Thyroid gland (tissue), 4 donors: ENCODE measurements around the gene C1QTNF12. TPM values are rescaled to one million over a fixed set of nuclear protein-coding genes. Genes with fewer than 3 reads are reported as not detected.
A peak's percentile ranks its signal among the peaks of the same experiment; 100 is the strongest.

ENCODE experiments used
- DNase-seq, 2 donors: peaks; one replicate each; pipeline ENCODE4 v3.0.0-alpha.2; 2019
- H3K27ac ChIP-seq, 3 donors: fragments of 200-600 bp; sonication (generic); 1 replicate in 2 of 3; 2 replicates in 1 of 3; pipeline ENCODE4 v1.5.1; 2016 to 2019; ENCODE audit warnings: mild to moderate bottlenecking in 1 of 3, moderate library complexity in 1 of 3
- H3K27me3 ChIP-seq: fragments of 200-600 bp; sonication (generic); one replicate; pipeline ENCODE4 v1.5.1; 2019
- H3K36me3 ChIP-seq, 2 donors: fragments of 200-600 bp; sonication (generic); one replicate each; pipeline ENCODE4 v1.5.1; 2016 to 2019
- H3K4me1 ChIP-seq, 2 donors: fragments of 200-600 bp; sonication (generic); one replicate each; pipeline ENCODE4 v1.5.1; 2017 to 2019
- H3K4me3 ChIP-seq, 3 donors: fragments of 200-600 bp; sonication (generic); replicated peaks in 1 of 3; 1 replicate in 2 of 3; 2 replicates in 1 of 3; pipeline ENCODE4 v1.5.1; 2016; ENCODE audit warnings: mild to moderate bottlenecking in 1 of 3
- H3K9me3 ChIP-seq: fragments of 200-600 bp; sonication (generic); one replicate; pipeline ENCODE4 v1.5.1; 2017
- POLR2A ChIP-seq, 2 donors: fragments of 450-650 bp; IDR thresholded peaks; one replicate each; pipeline ENCODE4 v1.6.1; 2017; ENCODE audit warnings: antibody characterized with exemption in 2 of 2, mild to moderate bottlenecking in 2 of 2, moderate library complexity in 1 of 2
- WGBS, 2 donors: methylation state at CpG; one replicate each; pipeline ENCODE4 v1.1.5; 2017; 5-methylcytosine and 5-hydroxymethylcytosine counted together
- intact Hi-C: fragments of 100-400 bp; cut with DNase I; formaldehyde crosslinking; loops from one replicate; pipeline ENCODE4 v1.15.1; 2023
- total RNA-seq, 4 donors: library from RNA; depleted of rRNA; stranded (reverse); fragments of >200 nt; gene quantifications; one replicate each; pipeline ENCODE4 v1.2.3, GENCODE V29; 2016
- TF ChIP-seq, protein P1 (sequence below), 6 experiments: fragments of 200-600 bp in 3 of 6; fragments of 450-650 bp in 3 of 6; sonication (generic) in 3 of 6; IDR thresholded peaks; one replicate each; pipeline ENCODE4 v1.5.1; 2016 to 2019; ENCODE audit warnings: antibody characterized with exemption in 6 of 6, mild to moderate bottlenecking in 2 of 6, inconsistent platforms in 1 of 6, moderate library complexity in 1 of 6

The C1QTNF12 gene
- total RNA-seq, 4 donors from 2014 or later: 0.83 TPM; not detected in 3

DNA sequence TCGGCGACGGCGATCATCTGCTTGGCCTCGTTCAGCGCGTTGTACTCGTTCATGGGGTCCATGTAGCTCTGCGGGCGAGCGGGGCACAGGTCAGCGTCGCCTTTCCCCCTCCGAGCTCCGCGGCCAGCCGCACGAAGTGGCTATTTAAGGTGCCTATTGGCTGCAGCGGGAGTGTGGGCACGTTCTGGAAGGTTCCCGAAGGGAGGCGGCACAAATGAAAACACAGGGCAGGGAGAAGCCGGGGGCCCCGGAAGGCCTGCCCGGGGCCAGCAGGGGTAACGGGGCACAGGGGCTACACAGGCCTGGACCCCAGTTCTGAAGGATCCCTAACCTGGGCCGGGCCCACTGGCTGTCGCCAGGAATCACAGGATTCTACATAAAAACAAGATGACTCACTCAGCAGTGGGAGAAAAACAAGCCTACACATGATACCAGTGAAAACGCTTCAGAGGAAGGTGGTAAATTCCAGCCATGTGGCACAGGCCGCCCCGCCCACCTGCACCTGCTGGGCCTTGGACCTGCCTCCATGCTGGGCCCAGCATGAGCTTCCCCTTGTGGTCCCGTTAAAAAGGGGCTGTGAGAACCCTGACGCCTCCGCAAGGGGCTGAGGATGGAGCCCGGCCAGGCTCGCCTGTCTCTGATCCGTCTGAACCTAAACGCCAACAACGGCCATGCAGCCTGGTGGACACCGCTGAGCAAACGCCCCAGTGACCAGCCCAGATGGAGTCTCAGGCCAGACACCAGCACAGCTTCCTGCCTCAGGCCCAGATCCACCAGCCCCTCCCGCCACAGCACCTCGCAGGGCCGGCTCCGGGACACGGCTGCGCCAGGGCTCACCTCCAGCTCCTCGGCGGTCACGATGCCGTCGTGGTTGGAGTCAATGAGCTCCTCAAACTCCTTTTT lies 28.6 kb downstream of the C1QTNF12 start:
- H3K27ac ChIP-seq: no peak overlapping the region
- intact Hi-C loops: no loop called here
- TF ChIP-seq, protein P1, sequence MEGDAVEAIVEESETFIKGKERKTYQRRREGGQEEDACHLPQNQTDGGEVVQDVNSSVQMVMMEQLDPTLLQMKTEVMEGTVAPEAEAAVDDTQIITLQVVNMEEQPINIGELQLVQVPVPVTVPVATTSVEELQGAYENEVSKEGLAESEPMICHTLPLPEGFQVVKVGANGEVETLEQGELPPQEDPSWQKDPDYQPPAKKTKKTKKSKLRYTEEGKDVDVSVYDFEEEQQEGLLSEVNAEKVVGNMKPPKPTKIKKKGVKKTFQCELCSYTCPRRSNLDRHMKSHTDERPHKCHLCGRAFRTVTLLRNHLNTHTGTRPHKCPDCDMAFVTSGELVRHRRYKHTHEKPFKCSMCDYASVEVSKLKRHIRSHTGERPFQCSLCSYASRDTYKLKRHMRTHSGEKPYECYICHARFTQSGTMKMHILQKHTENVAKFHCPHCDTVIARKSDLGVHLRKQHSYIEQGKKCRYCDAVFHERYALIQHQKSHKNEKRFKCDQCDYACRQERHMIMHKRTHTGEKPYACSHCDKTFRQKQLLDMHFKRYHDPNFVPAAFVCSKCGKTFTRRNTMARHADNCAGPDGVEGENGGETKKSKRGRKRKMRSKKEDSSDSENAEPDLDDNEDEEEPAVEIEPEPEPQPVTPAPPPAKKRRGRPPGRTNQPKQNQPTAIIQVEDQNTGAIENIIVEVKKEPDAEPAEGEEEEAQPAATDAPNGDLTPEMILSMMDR (IDR thresholded peaks at IDR 0.05): no peak
- TF ChIP-seq POLR2A (IDR thresholded peaks at IDR 0.05): no peak
- H3K9me3 ChIP-seq: no peaks in the 10 kb centered on the region
- H3K4me1 ChIP-seq: no peaks in the 10 kb centered on the region
- no peak overlapping the region for H3K4me3 ChIP-seq
- H3K36me3 ChIP-seq: peaks cover 44 to 53% of the 10 kb centered on the region in 2 donors
- DNase-seq: no peak
- 94 to 97% methylated on average over 44 to 52 of the region's 52 CpGs for WGBS, 2 donors
- no peaks in the 10 kb centered on the region for H3K27me3 ChIP-seq

DNA sequence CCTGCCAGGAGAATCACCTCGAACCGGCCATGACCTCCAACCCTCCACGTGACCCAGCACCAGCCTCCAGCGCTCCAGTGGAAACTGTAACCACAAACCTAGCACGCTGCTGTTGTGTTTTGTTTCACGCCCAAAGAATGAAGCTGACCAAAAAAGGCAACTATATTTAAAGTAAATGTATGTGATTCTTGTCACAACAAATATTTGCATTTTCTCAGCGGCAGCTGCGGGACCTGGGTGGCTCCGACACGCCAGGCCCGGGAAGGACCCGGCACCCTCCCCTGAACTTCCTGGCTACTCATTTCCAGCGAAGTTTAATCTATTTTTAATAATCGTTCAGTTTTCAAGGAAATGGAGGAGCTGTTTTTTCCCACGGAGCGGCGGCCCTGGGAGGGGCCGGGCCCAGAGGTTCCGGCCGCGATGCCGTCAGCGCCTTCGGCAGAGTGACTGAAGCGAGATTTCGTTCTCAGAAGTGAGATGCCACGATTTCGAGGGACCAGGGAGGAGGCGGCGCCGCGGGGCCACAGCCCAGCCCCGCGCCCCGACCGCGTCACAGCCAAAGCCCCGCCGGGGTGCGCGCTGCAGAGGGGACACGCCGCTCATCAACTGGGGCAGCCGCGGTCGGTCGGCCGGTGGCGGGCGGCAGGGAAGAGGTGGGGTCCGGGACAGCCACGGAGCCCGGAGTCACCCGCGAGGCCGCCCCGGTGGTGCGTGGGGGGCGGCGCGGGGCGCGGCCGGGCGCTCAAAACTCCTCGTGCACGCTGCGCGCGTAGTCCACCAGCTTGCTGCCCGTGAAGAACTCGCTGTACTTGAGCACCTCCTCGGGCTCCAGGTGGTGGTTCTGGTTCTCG lies 29.5 kb downstream of the C1QTNF12 start:
- no peaks in the 10 kb centered on the region for H3K27me3 ChIP-seq
- DNase-seq: no peak
- intact Hi-C loops: no loop called here
- H3K4me1 ChIP-seq: no peaks in the 10 kb centered on the region
- H3K4me3 ChIP-seq: no peak overlapping the region
- TF ChIP-seq, protein P1 (IDR thresholded peaks at IDR 0.05): no peak
- no peak for TF ChIP-seq POLR2A (IDR thresholded peaks at IDR 0.05)
- H3K27ac ChIP-seq: peak overlapping the region in 1 of 3 donors; percentile 2
- H3K9me3 ChIP-seq: no peaks in the 10 kb centered on the region
- peaks cover 36 to 44% of the 10 kb centered on the region in 2 donors for H3K36me3 ChIP-seq
- WGBS, 2 donors: 91 to 93% methylated on average over 71 to 73 of the region's 74 CpGs

DNA sequence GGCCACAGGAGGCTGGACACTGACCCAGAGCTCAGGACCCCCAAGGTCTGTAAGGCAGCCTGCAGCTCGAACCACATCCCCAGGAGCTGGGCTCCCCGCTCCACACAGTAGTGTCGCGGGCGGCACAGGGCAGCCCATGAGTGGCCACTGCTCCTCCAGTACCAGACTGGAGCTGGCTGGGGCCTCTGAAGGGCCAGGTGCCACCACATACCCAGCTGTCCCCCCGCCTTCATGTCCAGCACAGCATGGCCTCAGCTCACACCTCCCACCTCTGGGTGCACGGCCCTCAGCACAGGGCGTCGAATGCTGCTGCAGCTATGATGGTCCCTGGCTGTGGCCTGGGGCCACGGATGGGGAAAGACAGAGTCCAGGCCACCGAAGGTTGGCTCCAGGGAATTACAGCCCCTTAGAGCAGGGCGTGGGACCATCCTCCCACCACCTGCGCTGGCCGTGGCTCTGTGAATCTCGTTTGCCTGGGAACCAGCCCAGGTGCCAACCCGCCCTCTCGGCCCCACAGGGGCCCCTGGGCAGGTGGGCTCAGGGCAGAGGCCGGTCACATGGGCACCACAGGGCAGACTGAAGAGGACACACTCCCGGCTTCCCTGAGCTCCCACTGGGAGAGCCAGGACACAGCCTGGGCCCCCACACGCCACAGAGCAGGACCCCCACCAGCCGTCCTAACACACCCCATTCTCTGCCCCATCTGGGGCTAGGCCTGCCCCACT lies 30.5 kb downstream of the C1QTNF12 start:
- H3K4me1 ChIP-seq: no peaks in the 10 kb centered on the region
- DNase-seq: no peak

GRCh38 chr1:1215080-1215676 lies 31.3 kb downstream of the C1QTNF12 start:
- TF ChIP-seq, protein P1 (IDR thresholded peaks at IDR 0.05): no peak
- no peak for TF ChIP-seq POLR2A (IDR thresholded peaks at IDR 0.05)
- H3K4me1 ChIP-seq: no peaks in the 10 kb centered on the region
- DNase-seq: no peak
- H3K27ac ChIP-seq: no peak overlapping the region
- WGBS, 2 donors: 52 to 58% methylated on average over 9 to 10 of the region's 11 CpGs
- intact Hi-C loops: no loop called here
- H3K4me3 ChIP-seq: no peak overlapping the region
- H3K9me3 ChIP-seq: no peaks in the 10 kb centered on the region
- H3K36me3 ChIP-seq: peaks cover 25 to 28% of the 10 kb centered on the region in 2 donors
- H3K27me3 ChIP-seq: no peaks in the 10 kb centered on the region

More for the DNA sequence above, 30.5 kb downstream of the C1QTNF12 start:
- Histone ChIP-seq H3K9me3 (no peaks in the 10 kb centered on the region), H3K36me3 (peaks cover 26 to 36% of the 10 kb centered on the region in 2 donors), H3K27me3 (no peaks in the 10 kb centered on the region), H3K27ac (no peak overlapping the region), H3K4me3 (no peak overlapping the region)
- intact Hi-C loops: no loop called here
- 89 to 97% methylated on average over 5 to 6 of the region's 21 CpGs for WGBS, 2 donors
- no peak for TF ChIP-seq POLR2A (IDR thresholded peaks at IDR 0.05)
- TF ChIP-seq, protein P1 (IDR thresholded peaks at IDR 0.05): no peak
